Measurements from ENCODE around the gene SDR42E2. TPM values are rescaled to one million over a fixed set of nuclear protein-coding genes. Genes with fewer than 3 reads are reported as not detected.
"Not testable (repeated sequence)": the region's sequence is repeated elsewhere in the genome, so short reads cannot be mapped to it uniquely, and the experiment has no call there.

The SDR42E2 gene
- total RNA-seq, 4 donors from 2014 or later, result not detected

DNA sequence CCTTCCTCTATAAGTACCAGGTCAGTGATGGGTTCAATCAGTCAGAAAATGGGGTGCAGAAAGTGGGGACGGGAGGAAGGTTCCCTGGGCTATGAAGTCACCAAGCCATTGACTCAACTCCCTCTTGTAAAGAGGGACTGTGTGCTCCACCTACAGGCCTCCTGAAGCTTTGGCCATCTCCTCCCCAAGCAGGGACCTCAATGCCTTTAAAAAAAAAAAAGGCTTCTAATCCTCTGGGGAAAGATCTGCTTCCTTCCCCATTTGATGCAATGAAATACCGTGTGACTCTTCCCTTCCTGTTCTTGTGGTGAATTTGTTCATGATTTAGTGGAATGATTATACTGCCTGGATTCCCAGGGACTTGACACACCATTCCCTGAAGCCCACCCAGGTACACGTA lies 39.2 kb upstream of the SDR42E2 start:
- TF ChIP-seq, protein P1, sequence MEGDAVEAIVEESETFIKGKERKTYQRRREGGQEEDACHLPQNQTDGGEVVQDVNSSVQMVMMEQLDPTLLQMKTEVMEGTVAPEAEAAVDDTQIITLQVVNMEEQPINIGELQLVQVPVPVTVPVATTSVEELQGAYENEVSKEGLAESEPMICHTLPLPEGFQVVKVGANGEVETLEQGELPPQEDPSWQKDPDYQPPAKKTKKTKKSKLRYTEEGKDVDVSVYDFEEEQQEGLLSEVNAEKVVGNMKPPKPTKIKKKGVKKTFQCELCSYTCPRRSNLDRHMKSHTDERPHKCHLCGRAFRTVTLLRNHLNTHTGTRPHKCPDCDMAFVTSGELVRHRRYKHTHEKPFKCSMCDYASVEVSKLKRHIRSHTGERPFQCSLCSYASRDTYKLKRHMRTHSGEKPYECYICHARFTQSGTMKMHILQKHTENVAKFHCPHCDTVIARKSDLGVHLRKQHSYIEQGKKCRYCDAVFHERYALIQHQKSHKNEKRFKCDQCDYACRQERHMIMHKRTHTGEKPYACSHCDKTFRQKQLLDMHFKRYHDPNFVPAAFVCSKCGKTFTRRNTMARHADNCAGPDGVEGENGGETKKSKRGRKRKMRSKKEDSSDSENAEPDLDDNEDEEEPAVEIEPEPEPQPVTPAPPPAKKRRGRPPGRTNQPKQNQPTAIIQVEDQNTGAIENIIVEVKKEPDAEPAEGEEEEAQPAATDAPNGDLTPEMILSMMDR (IDR thresholded peaks at IDR 0.05), result no peak
- no peak for TF ChIP-seq POLR2A (IDR thresholded peaks at IDR 0.05)
- H3K9me3 ChIP-seq, result no peaks in the 10 kb centered on the region
- no peaks in the 10 kb centered on the region for H3K4me1 ChIP-seq
- H3K27me3 ChIP-seq, result no peaks in the 10 kb centered on the region
- no peak for DNase-seq
- H3K36me3 ChIP-seq, result no peaks in the 10 kb centered on the region
- H3K4me3 ChIP-seq, result no peak overlapping the region
- H3K27ac ChIP-seq, result no peak overlapping the region

DNA sequence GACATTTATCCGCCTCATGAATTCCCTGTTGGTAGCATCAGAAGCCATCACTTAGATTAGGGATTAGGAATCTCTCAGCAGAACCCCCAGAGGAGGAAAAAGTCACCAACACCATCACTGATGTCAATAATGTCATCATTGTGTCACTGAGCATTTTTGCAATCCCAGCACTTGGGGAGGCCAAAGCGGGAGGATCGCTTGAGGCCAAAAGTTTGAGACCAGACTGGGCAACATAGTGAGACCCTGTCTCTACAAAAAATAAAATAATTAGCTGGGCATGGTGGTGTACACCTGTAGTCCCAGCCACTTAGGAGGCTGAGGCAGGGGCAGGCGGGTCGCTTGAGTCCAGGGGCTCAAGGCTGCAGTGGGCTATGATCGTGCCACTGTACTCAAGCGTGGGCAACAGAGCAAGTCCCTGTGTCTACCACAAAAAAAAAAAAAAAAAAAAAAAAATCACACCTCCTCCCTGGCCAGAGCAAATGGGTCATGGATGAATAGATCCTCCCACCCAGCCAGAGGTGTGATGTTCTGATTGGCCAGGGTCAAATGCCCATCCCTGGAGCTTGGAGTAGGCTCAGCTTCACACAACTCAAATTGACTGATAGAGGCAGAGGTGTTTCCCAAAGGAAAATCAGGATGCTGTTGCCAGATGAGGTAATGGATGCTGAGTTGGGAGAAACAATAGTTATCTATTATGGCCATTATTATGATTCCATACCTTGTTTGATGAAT lies 38.4 kb upstream of the SDR42E2 start:
- H3K4me1 ChIP-seq, result no peaks in the 10 kb centered on the region
- TF ChIP-seq POLR2A (IDR thresholded peaks at IDR 0.05), result no peak
- TF ChIP-seq, protein P1 (IDR thresholded peaks at IDR 0.05), result no peak
- no peak overlapping the region for H3K4me3 ChIP-seq
- no peaks in the 10 kb centered on the region for H3K27me3 ChIP-seq
- no peak overlapping the region for H3K27ac ChIP-seq
- no peak for DNase-seq
- H3K9me3 ChIP-seq, result no peaks in the 10 kb centered on the region
- no peaks in the 10 kb centered on the region for H3K36me3 ChIP-seq

DNA sequence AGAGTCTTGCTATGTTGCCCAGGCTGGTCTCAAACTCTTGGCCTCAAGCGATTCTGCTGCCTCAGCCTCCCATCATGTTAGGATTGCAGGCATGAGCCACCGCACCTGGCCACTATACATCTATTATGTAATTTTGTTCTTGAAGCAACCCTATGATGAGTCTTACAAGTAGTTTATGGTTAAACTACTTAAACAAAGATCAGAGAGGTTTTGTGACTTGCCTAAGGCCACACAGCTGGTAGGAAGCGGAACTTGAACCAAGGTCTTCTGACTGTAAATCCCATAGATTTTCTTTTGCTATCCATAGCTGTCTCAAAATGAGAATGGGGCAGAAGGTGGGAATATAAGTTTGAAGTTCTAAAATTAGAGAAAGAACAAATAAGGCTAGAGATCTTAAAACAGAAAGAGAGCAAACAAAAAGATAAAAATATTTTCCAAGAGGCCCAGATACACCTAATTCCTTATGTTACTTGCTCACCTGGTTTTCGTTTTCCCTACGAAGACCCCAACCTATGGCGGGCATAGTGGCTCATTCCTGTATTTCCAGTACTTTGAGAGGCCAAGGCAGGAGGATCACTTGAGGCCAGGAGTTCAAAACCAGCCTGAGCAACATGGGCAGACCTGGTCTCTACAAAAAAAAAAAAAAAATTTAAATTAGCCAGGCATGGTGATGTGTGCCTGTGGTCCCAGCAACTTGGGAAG lies 37.6 kb upstream of the SDR42E2 start:
- no peaks in the 10 kb centered on the region for H3K36me3 ChIP-seq
- TF ChIP-seq, protein P1 (IDR thresholded peaks at IDR 0.05), result no peak
- no peak for TF ChIP-seq POLR2A (IDR thresholded peaks at IDR 0.05)
- no peaks in the 10 kb centered on the region for H3K9me3 ChIP-seq
- no peak overlapping the region for H3K4me3 ChIP-seq
- H3K4me1 ChIP-seq, result no peaks in the 10 kb centered on the region
- DNase-seq, result no peak
- no peaks in the 10 kb centered on the region for H3K27me3 ChIP-seq
- H3K27ac ChIP-seq, result no peak overlapping the region

DNA sequence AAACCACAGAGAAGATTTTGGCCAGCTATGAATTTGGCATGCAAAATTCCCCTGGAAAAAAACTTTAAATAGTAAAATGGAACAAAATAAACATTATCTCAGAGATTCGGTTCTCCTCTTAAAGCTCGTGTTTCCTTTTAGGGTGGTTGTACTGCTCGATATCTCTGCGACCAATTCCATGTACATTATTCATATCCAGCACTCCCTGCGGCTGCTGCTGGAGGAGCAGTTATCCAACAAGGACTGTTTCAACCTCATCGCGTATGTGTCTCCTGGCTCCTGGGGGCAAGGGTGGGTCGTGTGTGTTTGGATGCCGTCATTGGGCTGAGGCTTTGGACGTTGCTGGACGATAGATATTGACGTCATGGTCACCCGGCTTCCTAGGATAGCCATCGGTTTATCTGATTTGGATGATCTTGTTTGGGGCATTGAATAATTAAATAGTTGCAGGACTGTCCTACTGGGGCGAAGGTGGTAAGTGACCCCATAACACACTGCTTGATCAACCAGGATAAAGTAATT lies 36.2 kb upstream of the SDR42E2 start:
- no peak overlapping the region for H3K27ac ChIP-seq
- H3K4me3 ChIP-seq, result no peak overlapping the region
- H3K27me3 ChIP-seq, result no peaks in the 10 kb centered on the region
- TF ChIP-seq, protein P1 (IDR thresholded peaks at IDR 0.05), result no peak
- TF ChIP-seq POLR2A (IDR thresholded peaks at IDR 0.05), result no peak
- H3K9me3 ChIP-seq, result no peaks in the 10 kb centered on the region
- H3K36me3 ChIP-seq, result no peaks in the 10 kb centered on the region
- H3K4me1 ChIP-seq, result no peaks in the 10 kb centered on the region
- DNase-seq, result no peak

DNA sequence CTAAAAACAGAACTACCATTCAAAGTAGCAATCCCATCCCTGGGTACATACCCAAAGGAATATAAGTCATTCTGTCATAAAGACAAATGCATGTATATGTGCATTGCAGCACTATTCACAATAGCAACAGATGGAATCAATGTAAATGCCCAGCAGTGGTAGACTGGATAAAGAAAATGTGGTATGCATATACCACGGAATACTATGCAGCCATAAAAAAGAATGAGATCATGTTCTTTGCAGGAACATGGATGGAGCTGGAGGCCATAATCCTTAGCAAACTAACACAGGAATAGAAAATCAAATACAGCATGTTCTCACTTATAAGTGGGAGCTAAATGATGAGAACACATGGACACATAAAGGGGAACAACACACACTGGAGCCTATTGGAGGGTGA lies 33.8 kb upstream of the SDR42E2 start:
- not testable (repeated sequence) for H3K27me3 ChIP-seq, H3K36me3 ChIP-seq

DNA sequence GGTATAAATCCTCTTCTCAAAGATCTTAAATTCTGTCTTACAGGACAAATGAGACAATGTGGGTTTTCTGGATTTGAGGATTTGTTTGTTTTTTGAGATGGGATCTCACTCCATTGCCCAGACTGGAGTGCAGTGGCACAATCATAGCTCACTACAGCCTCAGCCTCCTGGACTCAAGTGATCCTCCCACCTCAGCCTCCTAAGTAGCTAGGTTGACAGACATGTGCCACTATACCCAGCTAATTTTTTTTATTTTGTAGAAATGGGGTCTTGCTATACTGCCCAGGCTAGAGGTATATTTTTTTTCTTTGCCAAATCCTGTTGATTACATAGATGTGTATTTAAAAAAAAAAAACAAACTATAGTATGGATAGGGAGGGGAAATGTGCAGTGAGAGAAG lies 31.8 kb upstream of the SDR42E2 start:
- no peak for TF ChIP-seq POLR2A (IDR thresholded peaks at IDR 0.05)
- TF ChIP-seq, protein P1 (IDR thresholded peaks at IDR 0.05), result no peak
- no peaks in the 10 kb centered on the region for H3K27me3 ChIP-seq
- no peak overlapping the region for H3K27ac ChIP-seq
- DNase-seq, result no peak
- no peaks in the 10 kb centered on the region for H3K9me3 ChIP-seq
- no peaks in the 10 kb centered on the region for H3K36me3 ChIP-seq
- H3K4me3 ChIP-seq, result no peak overlapping the region
- H3K4me1 ChIP-seq, result no peaks in the 10 kb centered on the region

More for the DNA sequence above, 33.8 kb upstream of the SDR42E2 start:
- not testable (repeated sequence) for H3K9me3 ChIP-seq, DNase-seq, H3K4me1 ChIP-seq, H3K27ac ChIP-seq, H3K4me3 ChIP-seq

Measured in Peyer's patch (tissue), 4 donors.